Suprapubic skin (tissue), 4 donors: ENCODE results near the gene C2CD4C.

ENCODE experiments used
- EP300 ChIP-seq: sonication (generic); formaldehyde crosslinking; IDR thresholded peaks from one replicate; pipeline ENCODE4 v1.6.1; 2017; ENCODE audit warnings: antibody characterized with exemption
- POLR2A ChIP-seq, 2 donors: fragments of 450-650 bp; IDR thresholded peaks; one replicate each; pipeline ENCODE4 v1.6.1; 2017; ENCODE audit warnings: antibody characterized with exemption in 2 of 2, mild to moderate bottlenecking in 2 of 2, moderate library complexity in 2 of 2
- POLR2AphosphoS5 ChIP-seq, 3 donors: sonication (generic); formaldehyde crosslinking; IDR thresholded peaks; one replicate each; pipeline ENCODE4 v1.6.1; 2017; ENCODE audit warnings: antibody characterized with exemption in 3 of 3
- TF ChIP-seq, protein P1 (sequence below), 2 donors: fragments of 200-600 bp in 1 of 2; fragments of 450-650 bp in 1 of 2; sonication (generic) in 1 of 2; IDR thresholded peaks; one replicate each; pipeline ENCODE4 v1.5.1; 2016 to 2019; ENCODE audit warnings: antibody characterized with exemption in 2 of 2, mild to moderate bottlenecking in 1 of 2, moderate library complexity in 1 of 2

DNA sequence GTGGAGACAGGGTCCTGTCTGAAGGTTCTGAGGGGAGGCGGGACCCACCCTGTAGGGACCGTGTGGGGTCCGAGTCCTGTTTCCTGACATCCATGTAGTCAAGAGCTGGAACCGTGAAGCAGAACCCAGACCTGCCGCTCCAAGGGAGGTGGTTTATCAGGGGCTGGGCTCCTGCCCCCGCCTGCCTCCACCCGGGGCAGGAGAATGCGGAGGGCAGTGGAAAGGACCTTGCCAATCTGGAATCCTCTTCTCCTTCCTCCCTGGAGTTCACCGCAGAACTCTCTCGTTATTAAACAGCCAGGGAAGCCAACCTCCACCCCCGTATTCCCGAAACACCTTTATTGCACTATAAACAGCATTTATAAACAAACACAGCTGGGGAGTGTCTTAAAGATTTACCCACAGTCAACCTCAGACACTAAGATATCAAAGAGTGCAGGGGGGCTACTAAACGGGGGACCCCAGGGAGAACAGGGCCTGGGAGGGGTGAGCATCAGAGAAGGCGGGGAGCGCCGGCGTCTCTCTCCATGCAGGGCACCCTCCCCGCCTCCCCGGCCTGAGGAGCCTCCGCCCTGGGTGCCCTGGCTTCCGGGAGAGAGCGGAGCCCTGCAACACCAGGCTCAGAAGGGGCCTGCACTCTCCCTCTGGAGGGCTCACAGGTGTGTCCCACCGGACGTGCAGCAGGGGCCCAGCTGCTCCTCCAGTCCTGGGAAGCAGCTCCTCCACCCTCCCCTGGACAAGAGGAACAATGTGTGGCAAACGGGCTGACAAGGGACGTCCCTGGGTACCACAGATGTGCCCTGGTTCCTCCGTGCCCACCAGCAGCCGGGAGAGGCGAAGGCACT lies 3.6 kb downstream of the C2CD4C start:
- TF ChIP-seq, protein P1, sequence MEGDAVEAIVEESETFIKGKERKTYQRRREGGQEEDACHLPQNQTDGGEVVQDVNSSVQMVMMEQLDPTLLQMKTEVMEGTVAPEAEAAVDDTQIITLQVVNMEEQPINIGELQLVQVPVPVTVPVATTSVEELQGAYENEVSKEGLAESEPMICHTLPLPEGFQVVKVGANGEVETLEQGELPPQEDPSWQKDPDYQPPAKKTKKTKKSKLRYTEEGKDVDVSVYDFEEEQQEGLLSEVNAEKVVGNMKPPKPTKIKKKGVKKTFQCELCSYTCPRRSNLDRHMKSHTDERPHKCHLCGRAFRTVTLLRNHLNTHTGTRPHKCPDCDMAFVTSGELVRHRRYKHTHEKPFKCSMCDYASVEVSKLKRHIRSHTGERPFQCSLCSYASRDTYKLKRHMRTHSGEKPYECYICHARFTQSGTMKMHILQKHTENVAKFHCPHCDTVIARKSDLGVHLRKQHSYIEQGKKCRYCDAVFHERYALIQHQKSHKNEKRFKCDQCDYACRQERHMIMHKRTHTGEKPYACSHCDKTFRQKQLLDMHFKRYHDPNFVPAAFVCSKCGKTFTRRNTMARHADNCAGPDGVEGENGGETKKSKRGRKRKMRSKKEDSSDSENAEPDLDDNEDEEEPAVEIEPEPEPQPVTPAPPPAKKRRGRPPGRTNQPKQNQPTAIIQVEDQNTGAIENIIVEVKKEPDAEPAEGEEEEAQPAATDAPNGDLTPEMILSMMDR (IDR thresholded peaks at IDR 0.05): no peak
- TF ChIP-seq EP300 (no peak), POLR2AphosphoS5 (IDR thresholded peaks at IDR 0.05) (no peak), POLR2A (IDR thresholded peaks at IDR 0.05) (no peak)
